ENCODE data around the gene C2CD5.
A peak's percentile ranks its signal among the peaks of the same experiment; 100 is the strongest.

C2CD5 gene

GRCh38 chr12:22532317-22532716 lies 12.0 kb downstream of the C2CD5 start:
- no peak overlapping the region for H3K4me3 ChIP-seq (ENCODE audit: low read depth in 1 of 2, low read length in 2 of 2)
- ATAC-seq (ENCODE audit: insufficient read depth, low read depth) (no peak), DNase-seq (no peak)
- no peak for TF ChIP-seq EZH2 (IDR thresholded peaks at IDR 0.05; ENCODE audit: borderline replicate concordance, low read depth, low read length, severe bottlenecking)
- no peak overlapping the region for H2AFZ ChIP-seq (ENCODE audit: low read depth, low read length)
- no peak overlapping the region for H3K4me2 ChIP-seq (ENCODE audit: insufficient read depth, low read length)
- peaks cover 24% of the 10 kb centered on the region for H3K4me1 ChIP-seq (ENCODE audit: insufficient read depth, low read length)
- no peaks in the 10 kb centered on the region for H3K9me3 ChIP-seq (ENCODE audit: insufficient read depth, low read length, severe bottlenecking)
- H4K20me1 ChIP-seq (ENCODE audit: insufficient read depth, low read length), result peaks cover 3% of the 10 kb centered on the region; the same call in 1 of the 2 replicates
- no peak overlapping the region for H3K9ac ChIP-seq (ENCODE audit: low read depth, low read length)
- H3K36me3 ChIP-seq (ENCODE audit: insufficient read depth, low read length), result peaks cover 61% of the 10 kb centered on the region
- H3K27me3 ChIP-seq (ENCODE audit: insufficient read depth, low read length, poor library complexity), result no peaks in the 10 kb centered on the region
- no peak overlapping the region for H3K27ac ChIP-seq (ENCODE audit: low read length)
- H3K79me2 ChIP-seq (ENCODE audit: insufficient read depth, low read length), result peaks cover 37% of the 10 kb centered on the region

- Histone ChIP-seq H3K9me3 (ENCODE audit: insufficient read depth, low read length, severe bottlenecking) (no peaks in the 10 kb centered on the region), H3K4me2 (ENCODE audit: insufficient read depth, low read length) (no peak overlapping the region), H4K20me1 (ENCODE audit: insufficient read depth, low read length) (peaks cover 3% of the 10 kb centered on the region; the same call in 1 of the 2 replicates), H3K9ac (ENCODE audit: low read depth, low read length) (no peak overlapping the region), H3K4me1 (ENCODE audit: insufficient read depth, low read length) (peaks cover 13% of the 10 kb centered on the region), H3K27ac (ENCODE audit: low read length) (no peak overlapping the region), H3K27me3 (ENCODE audit: insufficient read depth, low read length, poor library complexity) (no peaks in the 10 kb centered on the region), H3K36me3 (ENCODE audit: insufficient read depth, low read length) (peaks cover 67% of the 10 kb centered on the region), H3K79me2 (ENCODE audit: insufficient read depth, low read length) (peaks cover 30% of the 10 kb centered on the region), H3K4me3 (ENCODE audit: low read depth in 1 of 2, low read length in 2 of 2) (no peak overlapping the region), H2AFZ (ENCODE audit: low read depth, low read length) (no peak overlapping the region)
- no peak for DNase-seq
- no peak for ATAC-seq (ENCODE audit: insufficient read depth, low read depth)
- no peak for TF ChIP-seq CTCF (IDR thresholded peaks at IDR 0.05; ENCODE audit: borderline replicate concordance, extremely low read depth, low read length, poor library complexity, severe bottlenecking)
- no peak for TF ChIP-seq EZH2 (IDR thresholded peaks at IDR 0.05; ENCODE audit: borderline replicate concordance, low read depth, low read length, severe bottlenecking)
Measured at GRCh38 chr12:22531205-22531604, 13.1 kb downstream of the C2CD5 start.

- Histone ChIP-seq H3K79me2 (ENCODE audit: insufficient read depth, low read length) (peaks cover 21% of the 10 kb centered on the region), H3K9me3 (ENCODE audit: insufficient read depth, low read length, severe bottlenecking) (no peaks in the 10 kb centered on the region), H3K4me3 (ENCODE audit: low read depth in 1 of 2, low read length in 2 of 2) (no peak overlapping the region), H3K27me3 (ENCODE audit: insufficient read depth, low read length, poor library complexity) (no peaks in the 10 kb centered on the region), H3K36me3 (ENCODE audit: insufficient read depth, low read length) (peaks cover 77% of the 10 kb centered on the region), H2AFZ (ENCODE audit: low read depth, low read length) (no peak overlapping the region), H3K9ac (ENCODE audit: low read depth, low read length) (no peak overlapping the region), H3K4me1 (ENCODE audit: insufficient read depth, low read length) (no peaks in the 10 kb centered on the region), H4K20me1 (ENCODE audit: insufficient read depth, low read length) (peaks cover 3% of the 10 kb centered on the region; the same call in 1 of the 2 replicates), H3K27ac (ENCODE audit: low read length) (no peak overlapping the region), H3K4me2 (ENCODE audit: insufficient read depth, low read length) (no peak overlapping the region)
- ATAC-seq (ENCODE audit: insufficient read depth, low read depth) (peak; percentile 86), DNase-seq (no peak)
- TF ChIP-seq CTCF (IDR thresholded peaks at IDR 0.05; ENCODE audit: borderline replicate concordance, extremely low read depth, low read length, poor library complexity, severe bottlenecking) (peak; percentile 64), EZH2 (IDR thresholded peaks at IDR 0.05; ENCODE audit: borderline replicate concordance, low read depth, low read length, severe bottlenecking) (no peak)
Measured at GRCh38 chr12:22529281-22530060, 14.9 kb downstream of the C2CD5 start.

GRCh38 chr12:22527999-22528398 lies 16.3 kb downstream of the C2CD5 start:
- no peak overlapping the region for H2AFZ ChIP-seq (ENCODE audit: low read depth, low read length)
- H3K9me3 ChIP-seq (ENCODE audit: insufficient read depth, low read length, severe bottlenecking), result no peaks in the 10 kb centered on the region
- no peaks in the 10 kb centered on the region for H3K4me1 ChIP-seq (ENCODE audit: insufficient read depth, low read length)
- peaks cover 13% of the 10 kb centered on the region for H3K79me2 ChIP-seq (ENCODE audit: insufficient read depth, low read length)
- ATAC-seq (ENCODE audit: insufficient read depth, low read depth) (no peak), DNase-seq (no peak)
- H3K9ac ChIP-seq (ENCODE audit: low read depth, low read length), result no peak overlapping the region
- H3K27me3 ChIP-seq (ENCODE audit: insufficient read depth, low read length, poor library complexity), result no peaks in the 10 kb centered on the region
- no peak overlapping the region for H3K27ac ChIP-seq (ENCODE audit: low read length)
- no peak overlapping the region for H3K4me3 ChIP-seq (ENCODE audit: low read depth in 1 of 2, low read length in 2 of 2)
- no peak for TF ChIP-seq CTCF (IDR thresholded peaks at IDR 0.05; ENCODE audit: borderline replicate concordance, extremely low read depth, low read length, poor library complexity, severe bottlenecking)
- H3K36me3 ChIP-seq (ENCODE audit: insufficient read depth, low read length), result peaks cover 75% of the 10 kb centered on the region
- H3K4me2 ChIP-seq (ENCODE audit: insufficient read depth, low read length), result no peak overlapping the region
- peaks cover 3% of the 10 kb centered on the region; the same call in 1 of the 2 replicates for H4K20me1 ChIP-seq (ENCODE audit: insufficient read depth, low read length)

Measured in DND-41 (cell line).